ENCODE results near the gene DOC2B.
"Not testable (repeated sequence)": the region's sequence is repeated elsewhere in the genome, so short reads cannot be mapped to it uniquely, and the experiment has no call there.

DNA sequence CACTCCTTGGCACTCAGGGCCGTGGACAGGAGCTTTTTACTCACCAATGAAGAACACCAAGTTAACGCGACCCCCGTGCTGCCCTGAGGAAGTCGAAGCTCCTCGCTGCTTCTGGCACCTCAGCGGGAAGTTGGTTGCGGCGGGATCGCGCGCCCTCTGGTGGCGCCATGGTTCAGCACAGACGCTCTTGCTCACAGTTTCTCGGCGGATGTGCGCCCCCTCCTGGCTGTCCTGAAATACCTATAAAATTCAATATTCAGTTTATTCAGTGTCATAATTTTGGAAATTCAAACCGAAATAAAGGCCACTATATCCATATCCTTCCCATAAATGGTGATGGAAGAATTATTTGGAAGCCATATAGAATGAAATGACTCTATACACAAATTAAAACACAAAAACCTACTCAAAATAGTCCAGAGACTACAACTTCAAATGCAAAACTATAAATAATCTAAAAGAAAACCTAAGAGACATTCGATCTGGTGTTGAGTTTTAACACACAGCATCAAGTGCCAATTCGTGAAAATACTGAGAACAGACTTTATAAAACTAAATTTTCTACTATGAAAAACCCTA is 63.0 kb downstream of the DOC2B start:
- TF ChIP-seq, protein P1, sequence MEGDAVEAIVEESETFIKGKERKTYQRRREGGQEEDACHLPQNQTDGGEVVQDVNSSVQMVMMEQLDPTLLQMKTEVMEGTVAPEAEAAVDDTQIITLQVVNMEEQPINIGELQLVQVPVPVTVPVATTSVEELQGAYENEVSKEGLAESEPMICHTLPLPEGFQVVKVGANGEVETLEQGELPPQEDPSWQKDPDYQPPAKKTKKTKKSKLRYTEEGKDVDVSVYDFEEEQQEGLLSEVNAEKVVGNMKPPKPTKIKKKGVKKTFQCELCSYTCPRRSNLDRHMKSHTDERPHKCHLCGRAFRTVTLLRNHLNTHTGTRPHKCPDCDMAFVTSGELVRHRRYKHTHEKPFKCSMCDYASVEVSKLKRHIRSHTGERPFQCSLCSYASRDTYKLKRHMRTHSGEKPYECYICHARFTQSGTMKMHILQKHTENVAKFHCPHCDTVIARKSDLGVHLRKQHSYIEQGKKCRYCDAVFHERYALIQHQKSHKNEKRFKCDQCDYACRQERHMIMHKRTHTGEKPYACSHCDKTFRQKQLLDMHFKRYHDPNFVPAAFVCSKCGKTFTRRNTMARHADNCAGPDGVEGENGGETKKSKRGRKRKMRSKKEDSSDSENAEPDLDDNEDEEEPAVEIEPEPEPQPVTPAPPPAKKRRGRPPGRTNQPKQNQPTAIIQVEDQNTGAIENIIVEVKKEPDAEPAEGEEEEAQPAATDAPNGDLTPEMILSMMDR (IDR thresholded peaks at IDR 0.05) = peak in 2 of 6 experiments; percentile 14 to 35
- TF ChIP-seq POLR2A (IDR thresholded peaks at IDR 0.05) = not testable (repeated sequence)

Measured in thyroid gland (tissue), 4 donors.